Frontal cortex (tissue), 4 donors: ENCODE results near the gene UBALD2. TPM values are rescaled to one million over a fixed set of nuclear protein-coding genes. Genes with fewer than 3 reads are reported as not detected.
"Not testable (repeated sequence)": the region's sequence is repeated elsewhere in the genome, so short reads cannot be mapped to it uniquely, and the experiment has no call there.

Source experiments
- DNase-seq, 2 donors: peaks; one replicate each; pipeline ENCODE4 v3.0.0; 2012; ENCODE audit warnings: low spot score in 2 of 2
- FAIRE-seq: peaks from 2 replicates; lab custom pipeline; 2012; peaks lifted over from hg19 to GRCh38; lab: Jason Lieb, UNC
- total RNA-seq: library from RNA; depleted of rRNA; stranded (reverse); fragments of >200 nt; gene quantifications from one replicate; pipeline ENCODE4 v1.2.3, GENCODE V29; 2014
- donor health status: control.
- donor health status: control.
- donor health status: control.

UBALD2 gene
- 3.3 TPM for total RNA-seq

DNA sequence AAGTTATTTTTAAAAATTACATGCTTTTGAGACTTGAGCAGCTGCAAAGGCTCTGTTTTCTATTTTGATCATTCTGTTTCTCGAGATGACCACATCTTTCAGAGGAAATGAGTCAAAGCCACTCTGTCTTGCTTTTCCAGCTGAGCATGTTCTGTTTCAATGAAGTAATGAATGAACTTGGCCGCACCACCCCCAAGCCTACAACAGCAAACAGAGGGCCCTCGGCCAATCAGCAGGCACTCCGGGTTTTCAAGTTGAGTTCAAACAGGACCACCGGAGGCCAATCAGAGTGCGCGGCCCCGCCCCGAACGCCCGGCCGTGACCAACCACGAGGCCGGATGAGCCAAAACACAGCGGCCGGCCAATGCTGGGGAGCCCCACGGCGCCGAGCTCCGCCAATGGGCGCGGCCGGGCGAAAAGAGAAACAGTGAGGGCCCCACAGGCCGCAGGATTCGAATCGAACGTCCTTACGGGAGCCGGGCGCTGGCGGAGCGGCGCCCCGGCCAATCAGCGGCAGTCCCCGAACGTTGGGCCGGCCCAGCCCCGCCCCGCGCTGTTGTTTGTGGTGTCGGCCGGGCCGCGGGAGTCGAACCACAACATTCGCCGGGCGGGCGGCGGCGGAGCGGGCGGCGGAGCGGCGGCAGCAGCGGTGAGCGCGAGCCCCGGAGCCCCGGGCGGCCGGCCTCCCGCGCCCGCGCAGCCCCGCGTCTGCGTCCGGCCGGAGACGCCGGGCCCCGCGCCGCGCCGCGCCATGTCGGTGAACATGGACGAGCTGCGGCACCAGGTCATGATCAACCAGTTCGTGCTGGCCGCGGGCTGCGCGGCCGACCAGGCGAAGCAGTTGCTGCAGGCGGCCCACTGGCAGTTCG is at the start of gene UBALD2:
UBALD2 (plus strand) TSS at position 594 of the 869 bp plus-strand sequence; CDS start at position 752, 158 bp downstream.
- FAIRE-seq (peak; percentile 61), DNase-seq (peak; percentile 97 to 98)

DNA sequence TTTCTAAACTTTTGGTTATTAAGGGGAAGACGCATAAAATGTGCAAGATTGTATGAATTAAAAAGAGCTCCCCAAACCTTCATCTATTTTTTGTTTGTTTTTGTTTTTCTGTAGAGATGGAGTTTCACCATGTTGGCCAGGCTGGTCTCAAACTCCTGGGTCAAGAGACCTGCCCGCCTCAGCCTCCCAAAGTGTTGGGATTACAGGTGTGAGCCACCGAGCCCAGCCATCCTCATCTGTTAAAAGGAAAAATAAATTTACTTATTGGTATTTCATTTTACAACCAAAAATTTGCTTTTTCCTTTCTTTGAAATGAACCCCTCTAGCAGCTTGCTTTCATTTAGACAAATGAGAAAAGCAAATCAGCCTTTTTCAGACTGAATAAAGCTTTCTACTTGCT is 48.1 kb upstream of the UBALD2 start:
- FAIRE-seq: no peak
- DNase-seq: no peak

DNA sequence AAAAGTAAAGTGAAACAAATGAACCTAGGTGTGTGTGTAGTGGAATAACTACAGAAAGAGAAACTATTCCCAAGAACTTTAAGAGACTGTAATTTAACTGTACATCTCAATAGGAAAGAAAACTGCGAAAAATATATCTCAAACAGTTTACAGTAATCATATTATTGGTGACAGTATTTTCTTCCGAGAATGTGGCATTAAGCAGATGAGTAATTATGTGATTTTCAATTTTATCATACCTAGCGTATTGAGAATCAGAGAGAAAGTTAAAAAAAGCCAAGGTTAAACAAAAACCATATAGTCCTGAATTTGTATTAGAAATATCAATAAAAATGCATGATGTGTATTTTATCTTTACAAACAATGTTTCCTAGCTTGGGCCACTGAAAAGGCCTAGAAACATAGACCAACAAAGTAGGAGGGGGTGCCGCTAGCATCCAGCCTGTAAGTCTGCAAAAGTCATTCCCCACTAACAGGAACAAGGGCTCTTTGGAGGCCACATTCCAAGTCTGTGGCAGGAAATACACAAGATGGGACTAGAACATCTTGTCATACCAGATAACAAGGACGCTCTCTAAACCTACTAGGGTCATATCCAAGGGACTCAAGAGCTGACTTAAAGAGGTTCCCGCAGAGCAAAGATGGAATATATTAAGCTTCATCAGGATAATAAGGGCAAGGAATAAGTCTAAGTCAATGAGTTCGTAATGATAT is 45.3 kb upstream of the UBALD2 start:
- FAIRE-seq (no peak), DNase-seq (no peak)

DNA sequence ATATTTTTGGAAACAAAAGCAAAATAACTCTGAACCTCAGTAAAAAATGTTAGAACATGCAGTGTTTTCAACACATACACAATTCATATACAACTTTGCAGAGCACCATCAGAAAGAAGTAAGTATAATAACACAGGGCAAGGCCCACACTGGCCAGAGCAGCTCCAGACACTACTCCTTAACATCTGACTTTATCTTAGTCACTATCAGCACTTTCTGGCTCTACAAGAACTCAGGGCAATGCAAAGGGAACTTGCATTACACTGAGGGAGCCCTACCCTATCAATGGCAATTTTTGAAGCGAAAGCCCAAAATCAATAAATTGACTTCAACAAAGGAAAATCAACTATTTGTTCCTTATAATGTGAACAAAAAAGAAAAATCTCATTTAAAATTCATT is 41.3 kb upstream of the UBALD2 start:
- FAIRE-seq: no peak
- DNase-seq: no peak

DNA sequence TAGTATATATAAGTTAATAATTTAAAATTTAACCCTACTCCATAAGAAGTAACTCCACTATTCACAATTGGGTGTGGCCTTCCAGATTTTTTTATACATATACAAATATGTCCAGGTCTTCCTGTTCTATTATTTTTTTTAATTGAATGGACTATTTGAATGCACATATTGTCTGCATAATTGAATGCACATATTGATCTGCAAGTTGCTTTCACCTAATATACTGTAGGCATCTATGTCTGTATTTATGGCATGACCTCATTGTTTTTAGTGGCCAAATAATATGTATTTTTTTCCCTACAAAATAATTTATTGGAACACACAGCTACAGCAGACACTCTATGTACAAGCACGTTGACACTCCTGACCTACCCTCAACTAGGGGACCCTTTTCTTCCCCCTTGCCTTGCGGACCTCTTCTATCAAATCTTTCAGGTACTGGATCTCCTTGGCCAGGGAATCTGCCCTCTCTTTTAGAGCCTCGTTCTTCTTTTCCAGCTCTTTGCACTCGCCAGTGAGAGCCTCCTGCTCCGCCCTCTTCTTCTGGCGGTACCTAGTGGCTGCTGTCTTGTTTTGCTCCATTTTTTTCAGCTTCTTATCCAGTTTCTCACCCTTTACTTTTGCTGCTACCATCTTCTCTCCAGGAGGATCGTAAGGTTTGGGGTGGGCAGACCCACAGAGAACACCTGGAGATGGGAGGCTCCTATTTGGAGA is 39.6 kb upstream of the UBALD2 start:
- FAIRE-seq, DNase-seq: not testable (repeated sequence)

DNA sequence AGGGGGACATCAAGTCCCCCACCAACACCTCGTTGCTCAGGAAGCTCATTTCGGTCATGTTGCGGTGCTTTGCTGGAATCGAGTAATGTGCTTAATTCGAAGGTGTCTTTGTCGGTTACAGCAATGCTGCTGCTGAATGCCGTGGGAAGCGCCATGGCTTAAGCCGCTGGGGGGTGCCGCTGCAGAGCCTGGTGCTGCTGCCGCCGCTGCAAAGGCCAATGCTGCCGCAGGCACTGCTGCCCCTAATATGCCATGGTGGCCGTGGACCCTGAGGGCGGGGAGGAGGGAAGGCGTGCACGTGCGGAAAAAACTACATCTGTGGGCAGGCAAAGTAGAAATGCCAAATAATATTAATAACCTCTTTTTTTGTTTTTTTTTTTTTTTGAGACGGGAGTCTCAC is 38.4 kb upstream of the UBALD2 start:
- DNase-seq, FAIRE-seq: not testable (repeated sequence)

DNA sequence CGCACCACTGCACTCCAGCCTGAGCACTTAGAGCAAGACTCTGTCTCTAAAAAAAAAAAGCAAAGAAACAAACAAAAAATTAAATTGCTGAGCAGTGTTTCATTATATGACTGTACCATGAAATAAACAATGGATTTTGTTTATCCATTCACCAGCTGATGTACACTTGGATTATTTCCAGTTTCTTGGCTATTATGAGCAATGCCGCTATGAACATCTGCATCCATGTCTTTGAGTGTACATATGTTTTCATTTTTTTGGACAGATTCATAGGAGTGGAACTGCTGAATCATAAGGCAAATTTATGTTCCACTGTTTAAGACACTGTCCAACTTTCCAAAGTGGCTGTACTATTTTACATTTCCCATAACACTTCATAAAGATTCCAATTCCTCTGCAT is 32.8 kb upstream of the UBALD2 start:
- FAIRE-seq (no peak), DNase-seq (no peak)

DNA sequence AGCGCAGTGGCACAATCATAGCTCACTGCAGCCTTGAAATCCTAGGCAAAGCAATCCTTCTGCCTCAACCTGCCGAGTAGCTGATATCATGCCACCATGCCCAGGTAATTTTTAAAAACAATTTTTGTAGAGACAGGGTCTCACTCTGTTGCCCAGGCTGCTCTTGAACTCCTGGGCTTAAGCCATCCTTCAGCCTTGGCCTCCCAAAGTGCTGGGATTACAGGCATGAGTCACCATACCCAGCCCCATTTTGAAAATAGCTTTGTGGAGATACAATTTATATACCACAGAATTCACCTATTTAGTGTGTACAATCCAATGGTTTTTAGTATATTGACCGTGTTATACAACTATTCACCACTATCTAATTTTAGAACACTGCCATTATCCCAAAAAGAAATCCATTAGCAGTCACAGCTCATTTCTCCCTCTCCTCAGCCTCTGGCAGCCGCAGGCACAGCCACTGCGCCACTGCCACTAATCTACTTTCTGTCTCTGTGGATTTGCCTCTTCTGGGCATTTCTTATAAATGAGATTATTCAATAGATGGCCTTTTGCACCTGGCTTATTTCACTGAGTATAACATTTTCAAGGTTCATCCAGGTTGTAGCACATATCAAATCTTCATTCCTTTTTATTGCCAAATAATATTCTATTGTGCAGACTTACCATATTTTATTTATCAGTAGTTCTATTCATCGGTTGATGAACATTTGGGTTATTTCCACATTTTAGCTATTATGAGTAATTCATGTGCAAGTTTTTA is 31.4 kb upstream of the UBALD2 start:
- DNase-seq (no peak), FAIRE-seq (no peak)

GRCh38 chr17:76234354-76234679 is 30.8 kb upstream of the UBALD2 start:
- DNase-seq: no peak
- no peak for FAIRE-seq

GRCh38 chr17:76235883-76236282 is 29.3 kb upstream of the UBALD2 start:
- no peak for FAIRE-seq

GRCh38 chr17:76236603-76237002 is 28.5 kb upstream of the UBALD2 start:
- DNase-seq (no peak), FAIRE-seq (no peak)

More at GRCh38 chr17:76235883-76236282, 29.3 kb upstream of the UBALD2 start:
- DNase-seq: no peak

- FAIRE-seq (no peak), DNase-seq (no peak)
These were observed 27.3 kb upstream of the UBALD2 start for GRCh38 chr17:76237859-76238313.

GRCh38 chr17:76238847-76239537 is 26.2 kb upstream of the UBALD2 start:
- no peak for FAIRE-seq
- no peak for DNase-seq

GRCh38 chr17:76239538-76240274 is 25.4 kb upstream of the UBALD2 start:
- no peak for FAIRE-seq
- peak in 1 of 2 donors; percentile 46 for DNase-seq

- DNase-seq: peak; percentile 92 to 95
- no peak for FAIRE-seq
These were observed 24.5 kb upstream of the UBALD2 start, which contains the start of gene RNF157 for GRCh38 chr17:76240461-76241203. RNF157 (minus strand) TSS chr17:76240493; CDS start chr17:76240240, 253 bp downstream.

GRCh38 chr17:76241204-76241538 is 24.0 kb upstream of the UBALD2 start:
- FAIRE-seq: no peak
- no peak for DNase-seq

- FAIRE-seq (no peak), DNase-seq (no peak)
These were observed 23.4 kb upstream of the UBALD2 start for GRCh38 chr17:76241691-76242255.
